Measurements from ENCODE around the gene IL34. TPM values are rescaled to one million over a fixed set of nuclear protein-coding genes. Genes with fewer than 3 reads are reported as not detected.

Gene IL34
- total and polyA plus RNA-seq, 2 of the 13 experiments (the other 11 are each of a cell fraction or from before 2014, with no cell fraction given): 1.2 to 1.3 TPM

GRCh38 chr16:70684146-70685060 lies 38.0 kb downstream of the IL34 start (continued):
- TF ChIP-seq REST (IDR thresholded peaks at IDR 0.05; ENCODE audit: borderline replicate concordance in 1 of 2, low read depth in 1 of 2, low read length in 2 of 2) (no peak), ZBTB8A (CRISPR knock-in tag; IDR thresholded peaks at IDR 0.05; ENCODE audit: borderline replicate concordance, low read depth) (no peak), ZNF496 (CRISPR knock-in tag; IDR thresholded peaks at IDR 0.05; ENCODE audit: insufficient replicate concordance) (no peak), ZNF367 (CRISPR knock-in tag; IDR thresholded peaks at IDR 0.05; ENCODE audit: borderline replicate concordance) (no peak), IKZF4 (CRISPR knock-in tag; IDR thresholded peaks at IDR 0.05; ENCODE audit: borderline replicate concordance, low read depth, not compliant biosample characterization) (no peak), CBX1 (IDR thresholded peaks at IDR 0.05; ENCODE audit: low read depth) (no peak), MXD3 (CRISPR knock-in tag; IDR thresholded peaks at IDR 0.05) (no peak), ZNF766 (CRISPR knock-in tag; IDR thresholded peaks at IDR 0.05; ENCODE audit: borderline replicate concordance) (no peak), RFXANK (CRISPR knock-in tag; IDR thresholded peaks at IDR 0.05) (no peak), SYNCRIP (IDR thresholded peaks at IDR 0.05; ENCODE audit: insufficient read depth, low read depth, low read length) (no peak), SNAPC2 (CRISPR knock-in tag; IDR thresholded peaks at IDR 0.05) (0 out of 2 replicates have a peak, but pooled peaks have one; percentile 40), ZGPAT (CRISPR knock-in tag; IDR thresholded peaks at IDR 0.05) (no peak), ZNF7 (CRISPR knock-in tag; IDR thresholded peaks at IDR 0.05) (no peak), RNF2 (conservative IDR thresholded peaks at IDR 0.05; ENCODE audit: low read depth) (no peak), RNF219 (CRISPR knock-in tag; IDR thresholded peaks at IDR 0.05) (no peak), HOXA5 (CRISPR knock-in tag; IDR thresholded peaks at IDR 0.05) (0 out of 2 replicates have a peak, but pooled peaks have one; percentile 31), GMEB2 (CRISPR knock-in tag; IDR thresholded peaks at IDR 0.05; ENCODE audit: low read depth) (no peak), CEBPG (CRISPR knock-in tag; IDR thresholded peaks at IDR 0.05) (no peak)
